DMS 273 (cell line): ENCODE data around the gene STYX.

Experiments used
- DNase-seq: peaks from one replicate; lab custom pipeline; 2025; ENCODE audit not compliant: unreplicated experiment; lab: John Stamatoyannopoulos, UW

STYX gene

DNA sequence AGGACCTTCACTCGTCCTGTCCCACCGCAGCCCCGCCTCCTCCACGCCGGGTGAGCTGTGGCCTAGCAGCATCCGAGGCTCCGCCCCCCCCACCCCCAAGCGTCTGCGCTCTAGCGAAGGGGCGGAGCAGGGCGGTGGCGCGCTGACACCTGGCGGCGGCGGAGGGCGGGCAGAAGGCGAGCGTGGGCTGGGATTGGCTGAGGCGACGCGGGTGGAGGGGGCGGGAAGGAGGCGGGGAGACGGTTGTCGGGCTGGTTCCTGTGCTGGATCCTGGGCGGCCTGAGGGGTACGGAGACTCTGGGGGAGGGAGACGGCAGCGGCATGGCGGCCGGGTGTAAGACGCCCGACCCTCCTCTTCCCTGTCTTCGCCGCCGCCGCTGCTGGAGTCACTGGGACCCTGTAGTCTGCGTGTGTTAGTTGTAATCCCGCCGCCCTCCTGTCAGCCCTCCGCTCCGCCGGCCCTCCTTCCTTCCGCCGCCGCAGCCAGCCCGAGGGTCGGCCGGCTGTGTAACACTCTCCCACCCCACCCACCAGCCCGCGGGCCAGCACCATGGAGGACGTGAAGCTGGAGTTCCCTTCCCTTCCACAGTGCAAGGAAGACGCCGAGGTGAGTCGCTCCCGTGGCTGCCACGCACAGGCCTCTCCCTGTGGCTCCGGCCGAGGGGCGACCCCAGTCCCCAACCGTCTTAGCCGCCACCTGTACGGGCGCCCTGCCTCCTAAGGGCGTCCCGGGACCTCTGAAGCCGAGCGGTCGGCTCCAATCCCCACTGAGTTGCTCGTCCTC lies at the start of gene STYX:
TSS of gene STYX (plus strand) at position 242 of the 784 bp plus-strand sequence. CDS start at position 551, 309 bp downstream.
- peak; percentile 99 for DNase-seq

GRCh38 chr14:52683985-52684520 lies 45.9 kb upstream of the STYX start:
- no peak for DNase-seq

- DNase-seq = no peak
Observed at GRCh38 chr14:52686176-52686575, 43.8 kb upstream of the STYX start.

- DNase-seq = no peak
Observed at GRCh38 chr14:52690983-52691760, 38.8 kb upstream of the STYX start.

- DNase-seq = no peak
Observed at GRCh38 chr14:52692248-52692962, 37.6 kb upstream of the STYX start.

DNA sequence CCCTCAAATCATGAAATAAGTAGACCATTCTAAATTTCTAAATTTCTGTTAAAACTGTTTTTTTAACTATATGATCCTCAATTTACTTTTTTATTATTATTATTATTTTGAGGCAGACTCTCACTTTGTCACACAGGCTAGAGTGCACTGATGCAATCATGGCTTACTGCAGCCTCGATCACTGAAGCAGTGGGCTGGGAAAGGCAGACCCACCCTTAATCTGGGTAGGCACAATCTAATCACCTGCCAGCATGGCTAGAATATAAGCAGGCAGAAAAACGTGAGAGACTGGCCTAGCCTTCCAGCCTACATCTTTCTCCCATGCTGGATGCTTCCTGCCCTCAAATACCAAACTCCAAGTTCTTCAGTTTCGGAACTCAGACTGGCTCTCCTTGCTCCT lies 36.9 kb upstream of the STYX start:
- no peak for DNase-seq

GRCh38 chr14:52693532-52693931 lies 36.4 kb upstream of the STYX start:
- no peak for DNase-seq

DNA sequence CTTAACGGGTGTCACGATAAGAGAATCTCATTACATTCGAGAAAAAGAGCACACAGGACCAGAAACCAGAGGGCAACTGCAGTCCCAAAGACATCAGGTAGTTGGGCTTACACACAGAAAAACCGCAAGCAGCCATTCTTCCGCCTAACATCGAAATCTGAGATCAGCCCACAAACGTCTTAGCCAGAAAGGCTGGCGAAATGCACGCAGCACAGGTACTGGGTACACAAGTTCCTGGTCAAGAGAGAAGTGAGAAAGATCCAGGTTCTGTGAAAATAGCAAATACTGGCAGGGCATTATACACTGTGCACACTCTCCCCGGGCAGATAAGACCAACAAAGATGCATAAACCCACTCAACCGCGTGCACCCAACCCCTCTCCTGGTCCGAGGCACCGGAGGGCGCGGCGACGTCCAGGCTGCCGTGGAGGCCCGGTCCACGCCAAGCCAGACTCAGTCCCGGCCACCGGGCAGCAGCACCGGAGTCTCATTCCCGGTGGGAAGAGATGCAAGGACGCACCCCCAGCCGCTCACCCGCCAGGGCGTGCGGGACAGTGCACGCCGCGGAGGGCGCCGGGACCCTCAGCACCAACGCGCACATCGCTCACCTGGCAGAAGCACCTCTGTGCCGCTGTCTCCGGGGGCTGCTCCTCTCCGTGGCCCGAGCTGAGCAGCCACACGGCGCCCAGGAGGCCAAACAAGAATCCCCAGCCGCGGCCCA lies 35.0 kb upstream of the STYX start:
- peak; percentile 67 for DNase-seq

GRCh38 chr14:52695481-52696091 lies 34.4 kb upstream of the STYX start, which contains the start of gene ERO1A:
TSS of gene ERO1A (minus strand) at chr14:52695558. CDS start at chr14:52695481, 77 bp downstream.
- DNase-seq = peak; percentile 90

GRCh38 chr14:52700701-52701172 lies 29.2 kb upstream of the STYX start:
- DNase-seq = no peak

GRCh38 chr14:52701223-52701622 lies 28.7 kb upstream of the STYX start:
- no peak for DNase-seq

DNA sequence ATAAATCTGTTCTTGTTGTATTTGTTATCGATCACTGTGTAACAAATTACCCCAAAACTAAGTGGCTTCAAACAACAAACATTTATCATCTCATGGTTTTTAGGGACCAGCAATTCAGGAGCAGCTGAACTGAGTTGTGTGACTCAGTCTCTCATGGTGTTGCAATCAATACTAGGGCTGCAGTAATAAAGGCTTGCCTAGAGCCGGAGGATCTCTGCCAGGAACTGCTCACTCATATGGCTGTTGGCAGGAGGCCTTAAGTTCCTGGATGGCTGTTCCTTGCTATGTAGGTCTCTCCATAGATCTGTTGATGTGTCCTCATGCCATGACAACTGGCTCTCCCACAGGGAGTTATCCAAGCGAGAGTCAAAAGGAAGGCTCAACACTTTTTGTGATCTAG lies 26.7 kb upstream of the STYX start:
- no peak for DNase-seq

GRCh38 chr14:52703664-52704063 lies 26.3 kb upstream of the STYX start:
- DNase-seq = no peak

- peak; percentile 41 for DNase-seq
Observed at GRCh38 chr14:52706286-52706685, 23.7 kb upstream of the STYX start.

DNA sequence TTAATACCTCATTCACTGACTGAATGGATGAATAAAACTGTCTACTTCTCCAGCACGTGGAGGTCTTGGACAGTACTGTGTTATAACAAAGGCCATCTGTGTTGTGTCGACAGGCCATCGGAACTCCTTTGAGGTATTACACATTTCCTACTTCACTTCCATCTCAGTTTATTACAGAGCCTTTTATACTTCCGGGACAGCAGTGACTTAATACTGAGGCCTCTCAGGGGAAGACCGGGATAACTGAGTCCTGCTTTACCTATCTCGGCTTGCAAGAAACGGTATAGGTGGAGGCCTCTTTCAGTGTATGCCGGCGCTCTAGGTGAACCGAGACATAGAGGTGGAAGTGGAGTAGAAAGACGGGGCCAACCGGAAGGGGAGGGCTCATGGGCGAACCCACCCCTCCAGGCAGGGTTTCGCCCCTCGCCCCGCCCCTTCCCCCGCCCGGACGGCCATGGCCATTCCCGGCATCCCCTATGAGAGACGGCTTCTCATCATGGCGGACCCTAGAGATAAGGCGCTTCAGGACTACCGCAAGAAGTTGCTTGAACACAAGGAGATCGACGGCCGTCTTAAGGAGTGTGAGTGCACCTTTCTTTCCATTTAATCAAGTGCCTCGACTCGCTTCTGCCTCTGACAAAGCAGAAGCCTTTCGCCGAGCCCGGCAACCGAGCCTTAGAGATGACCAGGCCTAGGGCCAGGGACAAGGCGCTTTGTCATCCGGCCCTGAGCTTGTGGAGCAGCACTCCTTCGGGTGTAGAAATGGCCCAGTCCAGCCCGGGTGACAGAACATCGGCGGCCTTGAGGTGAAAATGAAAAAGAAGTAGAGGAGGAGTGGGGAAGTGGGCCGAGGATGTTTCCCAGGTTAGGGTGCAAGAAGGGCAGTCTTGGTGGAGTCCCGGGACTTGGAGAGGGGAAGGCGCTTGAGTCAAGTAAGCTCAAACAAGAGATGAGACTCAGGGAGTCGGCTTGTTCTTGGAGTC lies 23.0 kb upstream of the STYX start, which contains the start of gene PSMC6:
TSS of gene PSMC6 (plus strand) at position 477 of the 983 bp plus-strand sequence. CDS start at position 497, 20 bp downstream.
- DNase-seq = peak; percentile 96

GRCh38 chr14:52711666-52712065 lies 18.3 kb upstream of the STYX start:
- DNase-seq = no peak

GRCh38 chr14:52716155-52716554 lies 13.8 kb upstream of the STYX start:
- no peak for DNase-seq

DNA sequence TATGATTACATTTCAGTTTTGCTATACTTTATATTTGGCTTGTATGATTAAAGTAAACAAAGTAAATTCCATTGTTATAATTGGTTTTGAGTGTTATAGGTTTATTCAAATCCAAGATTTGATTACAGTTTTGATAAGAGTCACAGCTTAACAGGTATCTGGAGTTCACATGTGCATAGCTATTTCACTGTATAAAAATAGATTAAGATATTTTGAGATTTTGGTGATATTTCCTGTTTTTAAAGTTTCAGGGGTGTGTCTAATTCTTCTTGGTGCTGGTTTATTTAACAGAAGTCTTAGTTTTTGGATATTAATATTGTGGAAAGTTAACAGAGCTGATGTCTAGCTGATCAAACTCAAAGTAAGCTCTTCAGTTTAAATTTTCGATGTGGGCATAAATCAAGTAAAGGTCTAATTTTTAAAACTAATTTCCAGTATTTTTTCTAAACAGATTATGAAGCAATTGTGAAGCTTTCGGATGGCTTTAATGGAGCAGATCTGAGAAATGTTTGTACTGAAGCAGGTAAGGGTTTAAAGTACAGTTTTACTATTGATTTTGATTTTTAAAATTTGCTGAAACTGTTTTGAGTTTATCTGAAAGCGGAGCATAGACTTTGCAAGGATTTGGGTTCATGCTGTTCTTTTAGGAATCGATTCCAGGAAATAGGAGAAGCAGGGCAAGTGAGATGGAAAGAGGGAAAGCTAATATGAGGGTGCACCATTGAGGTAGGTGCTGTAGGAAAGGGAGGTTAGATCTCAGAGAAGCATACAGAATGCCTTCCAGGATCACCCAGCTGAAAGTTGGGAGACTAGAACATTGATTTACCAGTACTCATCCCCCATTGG lies 6.2 kb upstream of the STYX start:
- DNase-seq = no peak
